ENCODE data around the gene TMEM37.

TMEM37 gene

GRCh38 chr2:119487434-119488244, 56.0 kb downstream of the TMEM37 start:
- in situ Hi-C loops (cut with HindIII; ENCODE audit: low sequenced_read_pairs): no loop called here

Measured in endothelial cell of hepatic sinusoid (primary cell).